Chondrocyte (in vitro differentiated cells): Measurements from ENCODE around the gene DAD1. TPM values are rescaled to one million over a fixed set of nuclear protein-coding genes. Genes with fewer than 3 reads are reported as not detected.

Source experiments
- DNase-seq: peaks from one replicate; pipeline ENCODE4 v3.0.0; 2021; ENCODE audit warnings: mixed read lengths, low spot score
- H3K27ac Mint-ChIP-seq: one replicate; pipeline ENCODE4 v1.8.0; 2021; ENCODE audit warnings: mild to moderate bottlenecking, moderate library complexity, mixed read lengths; ENCODE audit not compliant: unreplicated experiment
- H3K27me3 Mint-ChIP-seq: 2 replicates; pipeline ENCODE4 v1.8.0; 2021; ENCODE audit warnings: low read depth, mixed read lengths
- H3K36me3 Mint-ChIP-seq: 2 replicates; pipeline ENCODE4 v1.8.0; 2021; ENCODE audit warnings: low read depth, mixed read lengths
- H3K4me1 Mint-ChIP-seq: 2 replicates; pipeline ENCODE4 v1.8.0; 2021; ENCODE audit warnings: low read depth, mild to moderate bottlenecking, mixed read lengths
- H3K4me3 Mint-ChIP-seq: one replicate; pipeline ENCODE4 v1.8.0; 2021; ENCODE audit warnings: mild to moderate bottlenecking, moderate library complexity, mixed read lengths; ENCODE audit not compliant: unreplicated experiment
- H3K9me3 Mint-ChIP-seq: 2 replicates; pipeline ENCODE4 v1.8.0; 2021; ENCODE audit warnings: low read depth, mixed read lengths
- CTCF ChIP-seq: fragments of 200-600 bp; sonication (generic); IDR thresholded peaks from 2 replicates; pipeline ENCODE4 v1.5.0; 2021; ENCODE audit warnings: antibody characterized with exemption, mild to moderate bottlenecking, moderate library complexity
- total RNA-seq: library from RNA; stranded (reverse); gene quantifications from 3 replicates; pipeline ENCODE4 v1.2.1, GENCODE V29; 2021

The DAD1 gene
- total RNA-seq, 1 donor from 2014 or later: 248 TPM

GRCh38 chr14:22531451-22532344 is 57.3 kb downstream of the DAD1 start:
- DNase-seq: no peak
- Mint-ChIP-seq H3K27ac (peak overlapping the region; percentile 91), H3K4me3 (no peak overlapping the region), H3K9me3 (no peaks in the 10 kb centered on the region), H3K4me1 (peaks cover 52% of the 10 kb centered on the region), H3K27me3 (no peaks in the 10 kb centered on the region), H3K36me3 (no peaks in the 10 kb centered on the region)
- TF ChIP-seq CTCF: no peak

- no peak for TF ChIP-seq CTCF
- H3K4me1 Mint-ChIP-seq: peaks cover 48% of the 10 kb centered on the region
- no peaks in the 10 kb centered on the region for H3K9me3 Mint-ChIP-seq
- no peaks in the 10 kb centered on the region for H3K27me3 Mint-ChIP-seq
- no peaks in the 10 kb centered on the region for H3K36me3 Mint-ChIP-seq
- H3K4me3 Mint-ChIP-seq: no peak overlapping the region
- H3K27ac Mint-ChIP-seq: no peak overlapping the region
- DNase-seq: no peak
Observed at GRCh38 chr14:22530127-22530526, 58.9 kb downstream of the DAD1 start.

- TF ChIP-seq CTCF: no peak
- DNase-seq: no peak
- Mint-ChIP-seq H3K9me3 (no peaks in the 10 kb centered on the region), H3K27me3 (no peaks in the 10 kb centered on the region), H3K27ac (no peak overlapping the region), H3K4me1 (peaks cover 34% of the 10 kb centered on the region), H3K4me3 (no peak overlapping the region), H3K36me3 (no peaks in the 10 kb centered on the region)
Observed at GRCh38 chr14:22526744-22527143, 62.3 kb downstream of the DAD1 start.

- no peak for TF ChIP-seq CTCF
- Mint-ChIP-seq H3K9me3 (no peaks in the 10 kb centered on the region), H3K4me3 (no peak overlapping the region), H3K4me1 (peaks cover 34% of the 10 kb centered on the region), H3K36me3 (no peaks in the 10 kb centered on the region), H3K27me3 (no peaks in the 10 kb centered on the region), H3K27ac (no peak overlapping the region)
- DNase-seq: no peak
Observed at GRCh38 chr14:22526218-22526617, 62.8 kb downstream of the DAD1 start.

GRCh38 chr14:22524784-22525161 is 64.3 kb downstream of the DAD1 start:
- H3K27ac Mint-ChIP-seq: no peak overlapping the region
- H3K4me1 Mint-ChIP-seq: peaks cover 44% of the 10 kb centered on the region
- DNase-seq: no peak
- no peaks in the 10 kb centered on the region for H3K27me3 Mint-ChIP-seq
- H3K36me3 Mint-ChIP-seq: no peaks in the 10 kb centered on the region
- no peak for TF ChIP-seq CTCF
- H3K9me3 Mint-ChIP-seq: no peaks in the 10 kb centered on the region
- no peak overlapping the region for H3K4me3 Mint-ChIP-seq
